ENCODE data around the gene SYNE2. TPM values are rescaled to one million over a fixed set of nuclear protein-coding genes. Genes with fewer than 3 reads are reported as not detected.

The SYNE2 gene
- total RNA-seq, 1 donor from 2014 or later = 121 TPM

DNA sequence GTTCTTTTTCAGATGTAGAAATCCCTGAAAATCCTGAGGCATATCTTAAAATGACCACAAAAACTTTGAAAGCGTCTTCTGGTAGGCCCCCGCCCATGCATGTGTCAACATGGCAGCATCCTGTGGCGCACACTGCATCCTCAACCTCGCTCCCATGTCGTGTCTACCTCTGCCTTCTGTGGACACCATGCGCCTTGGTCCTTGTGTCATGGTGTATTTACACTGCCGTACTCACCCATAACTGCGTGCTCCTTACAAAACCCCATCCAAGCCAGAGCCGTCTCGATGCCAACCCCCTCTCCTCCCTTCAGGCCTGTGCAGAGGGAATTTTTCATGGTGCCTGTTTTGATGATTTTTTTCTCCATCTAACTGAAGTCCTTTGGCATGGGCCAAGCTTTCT is 362.5 kb downstream of the SYNE2 start:
- no peaks in the 10 kb centered on the region for H3K9me3 ChIP-seq
- H3K4me3 ChIP-seq = no peak overlapping the region
- no peak overlapping the region for H3K27ac ChIP-seq
- peaks cover 11% of the 10 kb centered on the region for H3K4me1 ChIP-seq
- H3K27me3 ChIP-seq = no peaks in the 10 kb centered on the region
- no peak for ATAC-seq
- TF ChIP-seq, protein P1, sequence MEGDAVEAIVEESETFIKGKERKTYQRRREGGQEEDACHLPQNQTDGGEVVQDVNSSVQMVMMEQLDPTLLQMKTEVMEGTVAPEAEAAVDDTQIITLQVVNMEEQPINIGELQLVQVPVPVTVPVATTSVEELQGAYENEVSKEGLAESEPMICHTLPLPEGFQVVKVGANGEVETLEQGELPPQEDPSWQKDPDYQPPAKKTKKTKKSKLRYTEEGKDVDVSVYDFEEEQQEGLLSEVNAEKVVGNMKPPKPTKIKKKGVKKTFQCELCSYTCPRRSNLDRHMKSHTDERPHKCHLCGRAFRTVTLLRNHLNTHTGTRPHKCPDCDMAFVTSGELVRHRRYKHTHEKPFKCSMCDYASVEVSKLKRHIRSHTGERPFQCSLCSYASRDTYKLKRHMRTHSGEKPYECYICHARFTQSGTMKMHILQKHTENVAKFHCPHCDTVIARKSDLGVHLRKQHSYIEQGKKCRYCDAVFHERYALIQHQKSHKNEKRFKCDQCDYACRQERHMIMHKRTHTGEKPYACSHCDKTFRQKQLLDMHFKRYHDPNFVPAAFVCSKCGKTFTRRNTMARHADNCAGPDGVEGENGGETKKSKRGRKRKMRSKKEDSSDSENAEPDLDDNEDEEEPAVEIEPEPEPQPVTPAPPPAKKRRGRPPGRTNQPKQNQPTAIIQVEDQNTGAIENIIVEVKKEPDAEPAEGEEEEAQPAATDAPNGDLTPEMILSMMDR (IDR thresholded peaks at IDR 0.05) = no peak
- DNase-seq = no peak
- H3K36me3 ChIP-seq = peaks cover 81% of the 10 kb centered on the region
- intact Hi-C loops (cut with DNase I) = no loop called here

GRCh38 chr14:64215978-64216377 is 363.2 kb downstream of the SYNE2 start:
- no peak overlapping the region for H3K27ac ChIP-seq
- TF ChIP-seq, protein P1 (IDR thresholded peaks at IDR 0.05) = no peak
- H3K36me3 ChIP-seq = peaks cover 87% of the 10 kb centered on the region
- no peaks in the 10 kb centered on the region for H3K9me3 ChIP-seq
- peaks cover 11% of the 10 kb centered on the region for H3K4me1 ChIP-seq
- ATAC-seq (no peak), DNase-seq (no peak)
- intact Hi-C loops (cut with DNase I) = no loop called here
- no peaks in the 10 kb centered on the region for H3K27me3 ChIP-seq
- no peak overlapping the region for H3K4me3 ChIP-seq

GRCh38 chr14:64217308-64217707 is 364.5 kb downstream of the SYNE2 start:
- intact Hi-C loops (cut with DNase I) = no loop called here
- H3K4me3 ChIP-seq = no peak overlapping the region
- H3K27ac ChIP-seq = no peak overlapping the region
- H3K4me1 ChIP-seq = peaks cover 11% of the 10 kb centered on the region
- H3K9me3 ChIP-seq = no peaks in the 10 kb centered on the region
- TF ChIP-seq, protein P1 (IDR thresholded peaks at IDR 0.05) = no peak
- ATAC-seq (no peak), DNase-seq (no peak)
- peaks cover 88% of the 10 kb centered on the region for H3K36me3 ChIP-seq
- no peaks in the 10 kb centered on the region for H3K27me3 ChIP-seq

DNA sequence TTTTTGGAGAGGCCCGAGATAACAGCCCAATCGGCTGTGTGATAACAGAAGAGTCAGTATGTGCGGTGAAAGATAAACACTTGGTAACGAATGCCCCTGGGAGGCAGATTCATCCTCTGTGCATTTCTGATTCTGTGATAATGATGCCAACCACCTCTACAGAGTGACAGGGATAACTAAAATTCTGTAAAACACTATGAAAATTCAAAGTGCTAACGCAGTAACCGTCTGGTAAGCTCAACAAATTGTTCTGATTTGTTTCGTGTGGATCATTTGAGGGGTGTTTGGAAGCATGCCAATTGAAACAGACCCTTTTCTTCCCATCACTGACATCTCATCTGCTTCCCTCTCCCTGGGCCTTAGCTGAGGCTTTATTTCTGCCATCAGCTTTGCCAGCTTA is 365.0 kb downstream of the SYNE2 start:
- intact Hi-C loops (cut with DNase I) = no loop called here
- no peak for ATAC-seq
- peaks cover 88% of the 10 kb centered on the region for H3K36me3 ChIP-seq
- no peaks in the 10 kb centered on the region for H3K27me3 ChIP-seq
- H3K4me3 ChIP-seq = no peak overlapping the region
- no peak for DNase-seq
- H3K4me1 ChIP-seq = peaks cover 11% of the 10 kb centered on the region
- no peaks in the 10 kb centered on the region for H3K9me3 ChIP-seq
- peak overlapping the region; percentile 2 for H3K27ac ChIP-seq
- TF ChIP-seq, protein P1 (IDR thresholded peaks at IDR 0.05) = no peak

DNA sequence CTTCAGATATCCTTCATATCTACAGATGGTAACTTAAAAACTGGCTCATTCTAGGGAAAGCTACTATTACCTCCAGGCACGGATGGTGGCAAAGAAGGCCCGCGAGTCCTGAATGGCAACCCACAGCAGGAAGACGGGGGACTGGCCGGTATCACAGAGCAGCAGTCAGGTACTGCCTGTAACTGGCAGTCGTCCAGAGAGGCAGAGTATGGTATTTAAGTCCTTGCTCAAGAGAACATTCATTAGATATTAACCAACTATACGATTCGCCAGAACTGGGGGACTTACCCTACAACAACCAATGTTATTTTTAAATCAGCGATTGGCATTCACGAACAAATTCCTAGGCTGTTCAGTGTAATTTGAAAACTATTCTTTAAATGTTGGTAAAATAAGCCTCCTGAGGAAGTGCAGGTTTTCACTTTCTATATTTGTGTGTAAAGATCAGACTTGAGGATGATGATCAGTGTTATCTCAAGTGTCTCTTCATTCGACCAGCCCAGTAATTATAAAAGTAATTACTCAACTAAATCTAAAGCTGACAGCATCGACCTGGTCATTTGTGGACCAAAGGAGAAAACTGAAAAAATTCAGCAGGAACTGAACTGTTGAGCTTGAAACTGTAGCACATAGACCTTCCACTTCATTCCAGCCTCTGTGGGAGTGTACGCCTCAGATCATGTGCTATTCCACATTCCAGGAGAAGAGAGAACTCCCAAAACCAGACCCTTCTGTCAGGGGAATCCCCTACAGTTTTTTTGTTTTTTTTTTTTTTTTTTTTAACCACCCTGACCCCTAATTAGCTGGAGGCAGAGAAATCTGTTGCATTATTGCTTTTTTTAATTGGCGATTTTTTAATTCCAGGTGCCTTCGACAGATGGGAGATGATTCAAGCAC is 365.8 kb downstream of the SYNE2 start:
- no peak overlapping the region for H3K4me3 ChIP-seq
- ATAC-seq = peak; percentile 65
- intact Hi-C loops (cut with DNase I) = no loop called here
- H3K27ac ChIP-seq = peak overlapping the region; percentile 2
- H3K4me1 ChIP-seq = peaks cover 11% of the 10 kb centered on the region
- H3K27me3 ChIP-seq = no peaks in the 10 kb centered on the region
- DNase-seq = no peak
- peaks cover 88% of the 10 kb centered on the region for H3K36me3 ChIP-seq
- TF ChIP-seq, protein P1 (IDR thresholded peaks at IDR 0.05) = no peak
- H3K9me3 ChIP-seq = no peaks in the 10 kb centered on the region

All from upper lobe of right lung (tissue), 1 donor.